NCI-H2227 (cell line): ENCODE results near the gene ERC2.

Experiments
- DNase-seq: peaks from one replicate; lab custom pipeline; 2025; ENCODE audit not compliant: unreplicated experiment; lab: John Stamatoyannopoulos, UW

ERC2 gene

DNA sequence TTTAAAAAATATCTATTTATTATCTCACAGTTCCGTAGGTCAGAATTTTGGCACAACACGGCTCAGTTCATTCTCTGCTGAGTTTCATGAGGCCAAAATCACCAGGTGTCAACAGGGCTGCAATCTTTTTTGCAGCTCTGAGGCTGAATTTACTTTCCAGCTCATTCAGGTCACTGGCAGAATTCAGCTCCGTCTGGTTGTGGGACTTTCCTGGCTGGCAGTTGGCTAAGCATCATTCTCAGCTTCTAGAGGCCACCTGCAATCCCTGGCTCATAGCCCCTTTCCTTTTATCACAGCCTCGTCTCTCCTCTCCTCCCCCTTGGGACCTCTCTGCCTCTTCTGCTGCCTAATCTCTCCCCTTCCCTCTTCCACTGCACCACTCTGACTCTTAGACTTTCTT lies 807.1 kb downstream of the ERC2 start:
- no peak for DNase-seq

DNA sequence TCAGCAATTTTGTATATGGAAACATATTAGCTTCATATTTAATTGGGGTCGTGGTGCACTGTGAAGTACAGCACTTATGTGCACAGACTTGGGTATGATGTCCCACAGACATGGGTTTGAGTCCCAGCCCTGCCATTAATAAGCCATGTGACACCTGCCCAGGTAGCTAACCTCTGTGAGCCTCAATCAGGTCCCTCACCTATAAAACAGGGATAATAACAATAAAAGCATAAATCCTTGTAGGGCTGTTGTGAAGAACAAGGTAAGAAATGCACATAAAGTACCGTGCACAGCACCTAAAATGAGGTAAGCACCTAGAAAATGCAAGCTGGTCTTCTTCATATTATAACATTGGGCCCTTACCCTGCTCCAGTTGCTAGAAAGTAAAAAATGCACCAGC lies 807.6 kb downstream of the ERC2 start:
- no peak for DNase-seq

GRCh38 chr3:55659701-55660100 lies 808.6 kb downstream of the ERC2 start:
- DNase-seq = no peak

DNA sequence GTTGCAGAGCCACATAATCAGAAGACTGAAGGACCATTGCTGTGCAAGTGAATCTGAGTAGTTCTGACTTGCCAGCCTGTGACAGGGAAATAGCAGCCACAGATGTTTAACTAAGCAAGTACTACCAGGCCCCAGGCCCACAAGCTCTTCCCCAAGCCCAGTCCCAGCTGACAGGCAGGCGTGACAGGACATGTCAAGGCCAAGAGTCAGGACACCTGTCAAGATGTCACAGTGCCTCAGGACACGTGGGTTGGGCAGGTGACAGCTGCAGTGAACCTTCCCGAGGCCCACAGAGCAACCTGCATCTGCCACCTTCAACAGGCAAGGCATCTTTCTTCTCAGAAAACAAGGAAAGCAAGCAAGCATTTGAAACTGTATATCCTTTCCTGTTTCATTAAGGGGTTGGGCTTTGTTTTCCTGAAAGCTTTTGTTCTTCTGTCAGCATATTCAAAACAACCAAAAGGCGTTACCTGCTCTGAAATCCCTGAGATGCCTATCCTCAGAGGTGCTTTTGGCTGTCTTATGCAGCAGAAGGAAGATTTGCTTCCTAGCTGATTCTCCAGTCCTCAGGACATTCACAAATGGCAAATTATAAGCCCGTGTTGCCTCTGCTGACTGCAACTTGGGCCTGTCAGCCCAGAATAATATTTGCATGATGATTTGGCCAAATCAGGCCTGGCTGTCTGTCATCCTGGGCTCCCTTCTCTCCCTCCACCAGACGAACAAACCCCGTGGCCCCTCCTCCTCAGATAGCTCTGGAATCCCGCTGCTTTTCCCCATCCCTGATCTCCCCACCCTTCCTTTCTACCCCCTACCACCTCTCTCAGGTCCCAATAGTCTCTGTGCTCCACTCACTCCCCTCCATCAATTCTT lies 809.3 kb downstream of the ERC2 start:
- DNase-seq = no peak

DNA sequence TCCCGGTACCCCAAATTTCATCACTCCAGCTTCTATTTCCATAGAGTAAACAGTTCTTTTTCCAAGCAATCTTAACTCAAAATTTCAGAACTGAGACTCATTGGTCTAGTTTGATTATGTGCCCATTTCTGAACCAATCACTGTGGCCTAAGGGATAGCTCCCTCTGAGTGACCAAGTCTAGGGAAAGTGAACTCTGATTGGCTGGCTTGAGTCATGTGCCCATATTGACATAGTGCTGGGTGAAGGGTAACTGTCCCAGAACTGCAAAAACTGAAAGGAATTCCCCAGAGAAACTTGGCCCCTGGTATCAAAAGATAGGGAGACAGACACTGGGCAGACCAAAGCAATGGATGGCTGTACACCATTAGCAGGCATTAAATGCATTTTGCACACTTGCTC lies 810.0 kb downstream of the ERC2 start:
- no peak for DNase-seq

DNA sequence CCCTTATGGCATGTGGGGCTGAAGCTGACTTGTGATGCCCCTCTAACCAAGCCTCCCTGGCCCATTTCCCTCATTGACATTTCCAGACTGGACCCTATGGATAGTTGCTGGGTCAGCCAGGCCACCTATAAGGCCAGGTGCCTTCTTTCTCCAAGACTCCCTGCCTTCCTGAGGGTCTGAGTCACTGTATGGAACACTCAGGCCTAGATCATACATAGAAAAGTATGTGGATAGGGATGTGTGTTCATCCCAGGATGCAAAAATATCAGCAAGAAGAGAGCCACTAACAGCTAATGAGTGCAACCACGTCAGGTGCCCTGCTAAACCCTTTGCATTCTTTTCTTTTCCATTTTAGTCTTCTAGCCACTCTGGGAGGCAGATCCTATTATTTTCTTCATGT lies 812.7 kb downstream of the ERC2 start:
- no peak for DNase-seq

DNA sequence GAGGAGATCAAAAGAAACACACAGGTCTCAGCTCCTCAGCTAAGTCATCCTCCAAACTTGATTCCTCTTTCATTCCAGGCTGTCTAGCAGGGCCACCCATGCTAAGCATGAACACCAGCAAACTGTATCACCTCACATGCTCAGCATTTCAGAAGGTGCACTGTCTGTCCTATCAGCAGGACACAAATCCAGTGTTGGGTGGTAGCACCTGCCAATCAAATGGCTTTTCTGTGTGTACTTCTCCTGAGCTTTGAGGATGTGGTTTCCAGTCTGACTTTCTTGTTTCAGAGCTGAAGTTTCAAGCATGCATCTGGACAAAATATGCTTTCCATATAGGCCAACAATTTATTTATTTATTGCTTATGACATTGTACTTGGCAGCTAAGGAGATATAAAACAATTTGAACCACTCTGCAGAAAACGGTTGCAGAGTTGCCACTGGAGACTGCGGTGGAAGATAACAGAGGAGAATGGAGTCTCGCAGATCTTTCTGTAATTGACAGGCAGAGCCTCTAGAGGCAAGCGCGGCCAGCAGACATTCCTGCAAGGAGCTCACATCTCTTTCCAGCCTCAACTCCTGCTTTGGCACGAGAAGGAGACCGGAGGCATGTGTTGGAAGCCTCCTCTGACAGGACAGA lies 814.0 kb downstream of the ERC2 start:
- no peak for DNase-seq

DNA sequence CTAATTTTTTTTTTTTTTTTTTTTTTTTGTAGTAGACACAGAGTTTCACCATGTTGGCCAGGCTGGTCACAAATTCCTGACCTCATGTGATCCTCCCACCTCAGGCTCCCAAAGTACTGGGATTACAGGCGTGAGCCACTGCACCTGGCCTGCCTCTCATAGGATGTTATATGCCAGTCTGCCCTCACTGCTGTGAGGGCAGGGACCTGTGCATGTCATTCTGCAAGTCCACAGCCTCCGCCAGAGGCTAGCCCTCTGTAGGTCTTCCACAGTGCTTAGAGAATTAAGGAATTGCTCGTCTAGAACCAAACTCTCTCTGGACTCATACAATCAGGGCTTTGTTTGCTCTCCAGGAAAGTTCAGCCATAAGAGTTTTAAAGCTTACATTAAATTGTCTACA lies 817.3 kb downstream of the ERC2 start:
- DNase-seq = no peak

- no peak for DNase-seq
Measured at GRCh38 chr3:55650011-55650410, 818.3 kb downstream of the ERC2 start.

DNA sequence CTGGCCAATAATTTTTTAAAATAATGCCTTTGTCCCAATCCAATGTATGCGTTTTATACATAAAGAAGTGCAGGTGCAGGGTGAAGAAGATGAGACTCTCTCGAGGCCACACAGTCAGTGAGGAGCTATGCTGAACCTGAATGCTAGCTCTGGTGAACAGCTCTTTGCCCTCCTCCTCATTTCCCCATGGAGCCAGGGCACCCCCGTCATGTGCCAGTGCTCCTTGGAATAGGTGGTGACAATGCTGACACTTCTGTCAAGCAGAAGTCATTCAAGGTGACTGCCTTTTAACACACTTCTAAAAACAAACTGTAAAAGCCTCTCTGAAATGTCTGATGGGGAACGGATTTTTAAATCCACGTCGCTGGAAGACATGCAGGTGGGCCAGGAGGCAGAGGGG lies 818.7 kb downstream of the ERC2 start:
- DNase-seq = no peak

- no peak for DNase-seq
Measured at GRCh38 chr3:55648591-55649318, 819.5 kb downstream of the ERC2 start.

DNA sequence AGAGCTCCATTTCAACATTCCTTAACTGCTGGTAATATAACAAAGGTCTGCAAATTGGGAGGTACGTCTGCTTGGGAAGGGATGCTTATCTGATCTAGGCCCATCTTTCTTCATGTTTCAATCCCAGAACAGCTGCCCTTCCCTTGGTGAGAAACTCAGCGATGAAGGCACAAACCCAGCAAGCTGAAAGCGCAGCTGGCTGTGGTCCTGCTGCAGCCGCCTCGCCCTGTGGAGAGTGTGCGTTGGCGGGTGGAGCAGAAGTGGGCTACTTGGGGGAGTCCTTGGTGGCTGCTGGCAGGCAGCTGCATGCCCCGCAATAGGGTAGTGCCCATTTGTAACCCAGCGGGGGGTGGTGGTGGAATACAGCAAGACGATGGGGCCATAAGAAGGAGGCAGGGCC lies 820.6 kb downstream of the ERC2 start:
- DNase-seq = peak; percentile 2

DNA sequence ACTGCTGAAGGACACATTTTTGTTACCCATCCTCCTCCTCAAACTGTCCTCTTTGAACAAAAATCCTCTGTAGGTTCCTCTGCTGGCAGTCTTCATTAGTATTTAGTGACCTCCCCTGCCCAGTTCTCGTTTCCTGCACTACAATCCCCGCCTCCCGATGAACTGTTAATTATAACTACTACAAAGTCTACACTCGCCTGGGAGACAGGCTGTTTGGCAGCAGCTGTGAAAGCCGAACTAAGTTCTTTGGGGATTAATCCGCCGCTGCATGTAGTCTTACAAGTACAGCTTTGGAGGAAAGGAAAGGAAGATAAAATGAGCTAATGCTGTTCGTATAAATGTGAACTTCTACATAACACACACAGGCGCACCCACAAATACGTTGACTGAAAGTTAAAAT lies 821.2 kb downstream of the ERC2 start:
- DNase-seq = peak; percentile 9

DNA sequence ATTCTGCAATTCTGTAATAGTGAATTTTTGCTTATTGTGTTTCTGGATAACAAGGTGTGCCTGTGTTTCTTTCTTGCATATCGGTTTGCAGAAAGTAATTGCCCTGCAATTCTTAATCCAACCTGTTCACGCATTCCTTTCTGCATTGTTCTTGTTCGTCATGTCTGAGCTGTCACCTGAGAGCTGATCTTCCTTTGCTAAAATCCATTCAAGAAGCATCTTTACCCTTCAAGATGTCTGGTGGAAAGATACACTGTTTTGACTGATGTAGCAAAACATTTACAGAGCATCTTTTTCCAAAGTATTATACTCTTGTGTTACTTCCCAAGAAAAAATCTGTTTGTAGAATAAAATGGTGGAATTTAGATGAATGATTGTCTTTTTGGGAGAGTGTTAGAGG lies 822.1 kb downstream of the ERC2 start:
- no peak for DNase-seq

DNA sequence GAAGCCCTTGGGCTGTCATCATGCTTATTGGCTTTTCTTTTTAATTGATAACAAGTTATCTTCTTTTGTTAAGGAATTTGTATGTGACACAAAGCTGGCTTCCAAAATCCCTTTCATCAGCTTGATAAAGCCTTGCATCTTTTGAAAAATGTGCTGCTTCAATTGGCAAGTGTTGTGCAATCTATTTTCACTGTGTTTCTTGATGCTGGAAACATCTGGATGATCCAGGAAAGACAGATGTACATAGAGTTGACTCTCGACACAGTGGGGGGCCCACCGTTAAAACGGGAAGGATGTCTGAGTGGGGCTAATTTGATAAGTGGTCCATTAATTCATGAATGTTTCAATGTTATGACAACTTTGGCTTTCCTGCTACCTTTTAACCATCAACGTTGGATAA lies 822.8 kb downstream of the ERC2 start:
- DNase-seq = no peak

GRCh38 chr3:55643283-55643682 lies 825.0 kb downstream of the ERC2 start:
- DNase-seq = no peak

DNA sequence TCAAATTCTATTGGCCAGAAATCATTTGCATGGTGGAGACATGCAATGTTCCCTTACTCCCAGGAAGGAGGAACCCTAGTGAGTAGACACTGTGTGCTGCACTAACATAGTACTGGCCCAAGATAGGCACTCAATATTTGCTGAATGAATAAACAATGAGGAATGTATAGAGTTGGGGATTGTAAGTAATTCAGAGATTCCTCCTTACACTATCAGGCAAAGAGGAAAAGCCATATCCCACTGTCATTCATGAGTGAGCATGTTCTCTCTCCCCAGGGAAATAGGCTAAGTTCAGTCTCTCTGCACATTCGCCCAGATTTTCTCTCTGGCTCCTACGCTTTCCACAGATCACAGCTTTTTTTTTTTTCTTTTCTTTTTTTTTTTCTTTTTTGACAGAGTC lies 826.3 kb downstream of the ERC2 start:
- DNase-seq = no peak

- no peak for DNase-seq
Measured at GRCh38 chr3:55639896-55640765, 828.1 kb downstream of the ERC2 start.

DNA sequence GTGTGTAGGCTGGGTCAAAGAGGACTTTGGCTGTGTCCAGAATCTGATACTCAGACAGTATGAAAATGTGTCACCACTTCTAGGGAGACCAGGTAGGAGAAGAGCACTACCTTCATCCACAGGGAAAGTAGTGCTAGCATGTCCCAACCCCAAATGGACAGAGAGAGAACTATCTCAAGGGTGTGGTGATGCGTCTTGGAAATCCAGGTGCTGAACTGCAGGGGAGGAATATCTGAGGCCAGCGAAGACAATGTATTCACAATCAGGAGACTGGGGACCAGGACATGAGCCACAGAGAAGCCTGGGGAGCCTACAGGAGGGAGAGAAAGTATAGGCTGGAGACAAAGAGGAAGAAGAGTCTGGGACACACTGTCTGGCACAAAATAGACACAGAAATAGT lies 829.1 kb downstream of the ERC2 start:
- DNase-seq = no peak

DNA sequence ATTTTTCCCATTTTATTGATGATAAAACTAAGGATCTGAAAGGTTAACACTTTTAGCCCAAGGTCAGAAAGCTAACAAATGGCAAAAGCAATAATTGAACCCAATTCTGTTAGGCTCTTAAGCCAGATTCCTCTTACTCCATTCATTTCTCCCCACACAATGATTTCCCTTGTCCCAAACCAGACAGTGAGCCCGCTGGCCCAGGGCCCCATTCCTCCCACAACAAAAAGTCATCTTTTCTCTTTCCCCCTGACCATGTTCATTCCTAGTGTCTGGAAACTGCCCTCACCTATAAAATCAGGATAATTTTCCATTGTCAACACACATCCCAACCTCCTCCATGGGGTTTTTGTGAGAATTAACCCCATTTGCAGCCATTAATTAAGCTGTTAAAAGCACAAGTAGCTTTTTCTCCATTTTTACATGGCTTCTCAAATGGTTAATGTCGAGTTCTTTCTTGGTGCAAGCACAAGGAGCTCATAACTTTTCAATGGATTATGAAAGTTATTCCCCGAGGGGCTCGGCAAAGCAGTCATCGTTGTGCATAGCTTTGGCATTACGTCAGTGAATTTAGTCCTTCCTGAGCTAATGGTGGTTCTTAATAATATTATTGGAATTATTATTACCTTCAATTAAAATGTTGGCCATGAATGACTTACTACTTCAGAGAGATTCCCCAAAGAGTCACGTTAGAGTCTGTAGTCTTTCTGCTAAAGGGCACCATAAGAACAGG lies 830.2 kb downstream of the ERC2 start:
- DNase-seq = no peak
